KG1 (cell line): ENCODE results near the gene SCAPER.
"Not testable (repeated sequence)": the region's sequence is repeated elsewhere in the genome, so short reads cannot be mapped to it uniquely, and the experiment has no call there.

ENCODE experiments used
- DNase-seq: peaks from one replicate; lab custom pipeline; 2025; lab: John Stamatoyannopoulos, UW

SCAPER gene

GRCh38 chr15:76576523-76577279 lies 328.4 kb downstream of the SCAPER start:
- DNase-seq = no peak

- no peak for DNase-seq
These were observed 329.5 kb downstream of the SCAPER start for GRCh38 chr15:76575679-76576078.

- no peak for DNase-seq
These were observed 329.9 kb downstream of the SCAPER start for GRCh38 chr15:76575274-76575673.

- no peak for DNase-seq
These were observed 332.2 kb downstream of the SCAPER start for GRCh38 chr15:76572983-76573314.

GRCh38 chr15:76566276-76566675 lies 338.9 kb downstream of the SCAPER start:
- DNase-seq = no peak

GRCh38 chr15:76565366-76565765 lies 339.8 kb downstream of the SCAPER start:
- DNase-seq = no peak

GRCh38 chr15:76555247-76555646 lies 349.9 kb downstream of the SCAPER start:
- no peak for DNase-seq

- no peak for DNase-seq
These were observed 351.6 kb downstream of the SCAPER start for GRCh38 chr15:76553564-76553963.

- DNase-seq = no peak
These were observed 352.0 kb downstream of the SCAPER start for GRCh38 chr15:76553102-76553501.

GRCh38 chr15:76546805-76547204 lies 358.3 kb downstream of the SCAPER start:
- no peak for DNase-seq

GRCh38 chr15:76533995-76534394 lies 371.1 kb downstream of the SCAPER start:
- no peak for DNase-seq

- no peak for DNase-seq
These were observed 371.9 kb downstream of the SCAPER start for GRCh38 chr15:76533060-76533820.

- DNase-seq = no peak
These were observed 375.2 kb downstream of the SCAPER start for GRCh38 chr15:76529911-76530310.

- DNase-seq = no peak
These were observed 379.0 kb downstream of the SCAPER start for GRCh38 chr15:76526111-76526510.

GRCh38 chr15:76517910-76518309 lies 387.2 kb downstream of the SCAPER start:
- no peak for DNase-seq

GRCh38 chr15:76514282-76514681 lies 390.9 kb downstream of the SCAPER start:
- no peak for DNase-seq

GRCh38 chr15:76512971-76513370 lies 392.2 kb downstream of the SCAPER start:
- no peak for DNase-seq

- not testable (repeated sequence) for DNase-seq
These were observed 394.5 kb downstream of the SCAPER start for GRCh38 chr15:76510663-76511062.

- no peak for DNase-seq
These were observed 401.3 kb downstream of the SCAPER start for GRCh38 chr15:76503804-76504203.

- DNase-seq = no peak
These were observed 402.0 kb downstream of the SCAPER start for GRCh38 chr15:76503121-76503520.

- no peak for DNase-seq
These were observed 402.5 kb downstream of the SCAPER start for GRCh38 chr15:76502678-76503077.

- not testable (repeated sequence) for DNase-seq
These were observed 403.0 kb downstream of the SCAPER start for GRCh38 chr15:76502185-76502584.

GRCh38 chr15:76501726-76502125 lies 403.4 kb downstream of the SCAPER start:
- no peak for DNase-seq

- DNase-seq = no peak
These were observed 404.1 kb downstream of the SCAPER start for GRCh38 chr15:76501011-76501410.
